ENCODE measurements around the gene GNAQ. TPM values are rescaled to one million over a fixed set of nuclear protein-coding genes. Genes with fewer than 3 reads are reported as not detected.

Gene GNAQ
- polyA plus RNA-seq, 1 of the 3 experiments (the other 2 are of a cell fraction) = 20.9 TPM

DNA sequence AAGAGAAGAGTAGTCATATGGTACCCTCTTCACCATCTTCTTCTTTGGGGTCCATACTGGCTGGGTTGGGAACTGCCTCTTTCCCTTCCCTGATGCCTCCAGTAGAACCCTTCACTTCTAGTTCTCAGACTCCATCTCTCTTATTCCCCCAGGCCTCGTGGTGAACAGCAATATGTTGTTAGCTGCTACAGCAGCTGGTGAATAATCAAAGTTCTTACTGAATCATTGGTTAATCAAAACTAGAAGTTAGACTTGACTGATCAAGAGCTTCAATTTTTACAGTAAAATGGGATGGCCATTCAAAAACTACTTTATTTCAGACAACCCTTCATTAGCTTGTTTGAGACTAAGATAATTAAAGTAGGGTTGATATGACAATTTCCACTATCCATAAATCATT is 192.6 kb downstream of the GNAQ start:
- H3K4me3 ChIP-seq (ENCODE audit: low read depth in 2 of 2, low read length in 1 of 2) = no peak overlapping the region
- H3F3A ChIP-seq (replicated peaks; ENCODE audit: insufficient read depth) = peaks cover 15% of the 10 kb centered on the region
- no peaks in the 10 kb centered on the region for H3K27me3 ChIP-seq (ENCODE audit: insufficient read depth)
- peaks cover 35% of the 10 kb centered on the region for H3K79me2 ChIP-seq (ENCODE audit: insufficient read depth)
- ChIA-PET CTCF (interaction anchor here (1.4 kb wide), 1 partner anchor 32 kb away, joined by 4 read pairs; no protein-coding TSS in a partner anchor), POLR2A (no interaction called here)
- H3K9me3 ChIP-seq = no peaks in the 10 kb centered on the region
- H3K36me3 ChIP-seq (replicated peaks in 1 of 2; ENCODE audit: control insufficient read depth in 1 of 2, insufficient read depth in 2 of 2, low read length in 1 of 2) = no peaks in the 10 kb centered on the region
- TF ChIP-seq JUND (IDR thresholded peaks at IDR 0.05) = no peak
- TF ChIP-seq RXRA (IDR thresholded peaks at IDR 0.05; ENCODE audit: borderline replicate concordance, low read depth) = no peak
- TF ChIP-seq POLR2AphosphoS5 (IDR thresholded peaks at IDR 0.05; ENCODE audit: low read depth, low read length) = no peak
- TF ChIP-seq IRF3 (IDR thresholded peaks at IDR 0.05; ENCODE audit: low read depth, low read length) = no peak
- TF ChIP-seq, protein P1, sequence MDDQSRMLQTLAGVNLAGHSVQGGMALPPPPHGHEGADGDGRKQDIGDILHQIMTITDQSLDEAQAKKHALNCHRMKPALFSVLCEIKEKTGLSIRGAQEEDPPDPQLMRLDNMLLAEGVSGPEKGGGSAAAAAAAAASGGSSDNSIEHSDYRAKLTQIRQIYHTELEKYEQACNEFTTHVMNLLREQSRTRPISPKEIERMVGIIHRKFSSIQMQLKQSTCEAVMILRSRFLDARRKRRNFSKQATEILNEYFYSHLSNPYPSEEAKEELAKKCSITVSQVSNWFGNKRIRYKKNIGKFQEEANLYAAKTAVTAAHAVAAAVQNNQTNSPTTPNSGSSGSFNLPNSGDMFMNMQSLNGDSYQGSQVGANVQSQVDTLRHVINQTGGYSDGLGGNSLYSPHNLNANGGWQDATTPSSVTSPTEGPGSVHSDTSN (IDR thresholded peaks at IDR 0.05) = no peak
- no peak for TF ChIP-seq EP300 (IDR thresholded peaks at IDR 0.05; ENCODE audit: borderline replicate concordance in 1 of 2, low read depth in 1 of 2, low read length in 1 of 2)
- no peak for TF ChIP-seq TCF12 (IDR thresholded peaks at IDR 0.05)
- TF ChIP-seq SIN3A (IDR thresholded peaks at IDR 0.05; ENCODE audit: borderline replicate concordance, low read depth, low read length) = no peak
- no peak for TF ChIP-seq ELF1 (IDR thresholded peaks at IDR 0.05)
- no peak for TF ChIP-seq GATA2 (CRISPR knock-in tag; IDR thresholded peaks at IDR 0.05)
- no peak for TF ChIP-seq CHD2 (IDR thresholded peaks at IDR 0.05; ENCODE audit: low read length, partially characterized antibody)
- no peak overlapping the region for H3K9ac ChIP-seq
- H3K4me1 ChIP-seq (ENCODE audit: control insufficient read depth in 1 of 2, insufficient read depth in 2 of 2, low read depth in 1 of 2, low read length in 1 of 2) = peaks cover 7 to 28% of the 10 kb centered on the region in 2 experiments
- H4K20me1 ChIP-seq (ENCODE audit: insufficient read depth) = no peaks in the 10 kb centered on the region
- no peaks in the 10 kb centered on the region for H3K9me2 ChIP-seq
- peak overlapping the region; percentile 6 to 77; a peak in 3 of 4 replicates for H3K27ac ChIP-seq (ENCODE audit: low read depth in 2 of 2, low read length in 1 of 2)
- peak overlapping the region; percentile 61 for H3K4me2 ChIP-seq
- no peak for DNase-seq
- WGBS (ENCODE audit: low lambda C conversion rate) = 65% methylated on average over 1 of the region's 1 CpG
- no peak overlapping the region for H2AFZ ChIP-seq (ENCODE audit: low read depth)

GRCh38 chr9:77834898-77835488 is 196.6 kb downstream of the GNAQ start:
- peaks cover 11% of the 10 kb centered on the region for H3F3A ChIP-seq (replicated peaks; ENCODE audit: insufficient read depth)
- no peaks in the 10 kb centered on the region for H3K9me2 ChIP-seq
- H3K27me3 ChIP-seq (ENCODE audit: insufficient read depth) = no peaks in the 10 kb centered on the region
- no peak overlapping the region for H3K4me3 ChIP-seq (ENCODE audit: low read depth in 2 of 2, low read length in 1 of 2)
- no peak for DNase-seq
- H4K20me1 ChIP-seq (ENCODE audit: insufficient read depth) = no peaks in the 10 kb centered on the region
- ChIA-PET POLR2A (no interaction called here), CTCF (interaction anchor here (1.1 kb wide), 1 partner anchor 51 kb away, joined by 4 read pairs; no protein-coding TSS in a partner anchor)
- H3K9ac ChIP-seq = no peak overlapping the region
- H2AFZ ChIP-seq (ENCODE audit: low read depth) = no peak overlapping the region
- TF ChIP-seq SIN3A (IDR thresholded peaks at IDR 0.05; ENCODE audit: borderline replicate concordance, low read depth, low read length) = no peak
- no peak for TF ChIP-seq MEF2A (IDR thresholded peaks at IDR 0.05; ENCODE audit: borderline replicate concordance, low read depth)
- TF ChIP-seq CTCF (IDR thresholded peaks at IDR 0.05) = no peak
- no peak for TF ChIP-seq RCOR1 (IDR thresholded peaks at IDR 0.05; ENCODE audit: low read length)
- TF ChIP-seq NRF1 (IDR thresholded peaks at IDR 0.05; ENCODE audit: low read depth, low read length) = no peak
- TF ChIP-seq POLR2AphosphoS5 (IDR thresholded peaks at IDR 0.05; ENCODE audit: low read depth, low read length) = no peak
- no peak for TF ChIP-seq MAX (IDR thresholded peaks at IDR 0.05; ENCODE audit: low read depth)
- no peak for TF ChIP-seq ZBTB33 (IDR thresholded peaks at IDR 0.05; ENCODE audit: borderline replicate concordance, low read depth)
- TF ChIP-seq FOSL2 (IDR thresholded peaks at IDR 0.05; ENCODE audit: borderline replicate concordance, low read depth) = no peak
- TF ChIP-seq GATA2 (CRISPR knock-in tag; IDR thresholded peaks at IDR 0.05) = no peak
- TF ChIP-seq ELF1 (IDR thresholded peaks at IDR 0.05) = no peak
- H3K9me3 ChIP-seq = no peaks in the 10 kb centered on the region
- 75% methylated on average over 4 of the region's 4 CpGs for WGBS (ENCODE audit: low lambda C conversion rate)
- H3K79me2 ChIP-seq (ENCODE audit: insufficient read depth) = peaks cover 31% of the 10 kb centered on the region
- no peaks in the 10 kb centered on the region for H3K36me3 ChIP-seq (replicated peaks in 1 of 2; ENCODE audit: control insufficient read depth in 1 of 2, insufficient read depth in 2 of 2, low read length in 1 of 2)
- H3K4me1 ChIP-seq (ENCODE audit: control insufficient read depth in 1 of 2, insufficient read depth in 2 of 2, low read depth in 1 of 2, low read length in 1 of 2) = peaks cover 11 to 20% of the 10 kb centered on the region in 2 experiments
- no peak overlapping the region for H3K4me2 ChIP-seq
- no peak overlapping the region for H3K27ac ChIP-seq (ENCODE audit: low read depth in 2 of 2, low read length in 1 of 2)

Measured in SK-N-SH (cell line).